Measurements from ENCODE around the gene MAMDC4. TPM values are rescaled to one million over a fixed set of nuclear protein-coding genes. Genes with fewer than 3 reads are reported as not detected.

Gene MAMDC4
- total RNA-seq, 1 donor from 2014 or later = 36.7 TPM

GRCh38 chr9:136901516-136902258, 49.5 kb downstream of the MAMDC4 start:
- peaks cover 20% of the 10 kb centered on the region for H3K36me3 Mint-ChIP-seq (ENCODE audit: insufficient read depth)
- DNase-seq (ENCODE audit: low spot score, unreplicated experiment) = no peak
- no peaks in the 10 kb centered on the region for H3K27me3 Mint-ChIP-seq
- peak overlapping the region; percentile 74 for H3K27ac Mint-ChIP-seq
- H3K4me1 Mint-ChIP-seq (ENCODE audit: low read depth) = no peaks in the 10 kb centered on the region
- no peak overlapping the region for H3K4me3 Mint-ChIP-seq (ENCODE audit: low read depth)
- TF ChIP-seq CTCF (IDR thresholded peaks at IDR 0.05; ENCODE audit: unreplicated experiment) = no peak
- H3K9me3 Mint-ChIP-seq (ENCODE audit: low read depth) = no peaks in the 10 kb centered on the region

- H3K27ac Mint-ChIP-seq = no peak overlapping the region
- peaks cover 20% of the 10 kb centered on the region for H3K36me3 Mint-ChIP-seq (ENCODE audit: insufficient read depth)
- no peak for DNase-seq (ENCODE audit: low spot score, unreplicated experiment)
- no peaks in the 10 kb centered on the region for H3K4me1 Mint-ChIP-seq (ENCODE audit: low read depth)
- H3K4me3 Mint-ChIP-seq (ENCODE audit: low read depth) = no peak overlapping the region
- H3K27me3 Mint-ChIP-seq = no peaks in the 10 kb centered on the region
- no peaks in the 10 kb centered on the region for H3K9me3 Mint-ChIP-seq (ENCODE audit: low read depth)
- no peak for TF ChIP-seq CTCF (IDR thresholded peaks at IDR 0.05; ENCODE audit: unreplicated experiment)
Measured at GRCh38 chr9:136902259-136902821, 50.2 kb downstream of the MAMDC4 start.

GRCh38 chr9:136903041-136903554, 51.0 kb downstream of the MAMDC4 start:
- H3K27ac Mint-ChIP-seq = no peak overlapping the region
- peaks cover 20% of the 10 kb centered on the region for H3K36me3 Mint-ChIP-seq (ENCODE audit: insufficient read depth)
- no peaks in the 10 kb centered on the region for H3K4me1 Mint-ChIP-seq (ENCODE audit: low read depth)
- no peak overlapping the region for H3K4me3 Mint-ChIP-seq (ENCODE audit: low read depth)
- H3K9me3 Mint-ChIP-seq (ENCODE audit: low read depth) = no peaks in the 10 kb centered on the region
- no peaks in the 10 kb centered on the region for H3K27me3 Mint-ChIP-seq
- no peak for TF ChIP-seq CTCF (IDR thresholded peaks at IDR 0.05; ENCODE audit: unreplicated experiment)
- DNase-seq (ENCODE audit: low spot score, unreplicated experiment) = no peak

- H3K4me3 Mint-ChIP-seq (ENCODE audit: low read depth) = no peak overlapping the region
- peaks cover 14% of the 10 kb centered on the region for H3K36me3 Mint-ChIP-seq (ENCODE audit: insufficient read depth)
- no peaks in the 10 kb centered on the region for H3K27me3 Mint-ChIP-seq
- no peaks in the 10 kb centered on the region for H3K4me1 Mint-ChIP-seq (ENCODE audit: low read depth)
- TF ChIP-seq CTCF (IDR thresholded peaks at IDR 0.05; ENCODE audit: unreplicated experiment) = no peak
- no peak for DNase-seq (ENCODE audit: low spot score, unreplicated experiment)
- H3K9me3 Mint-ChIP-seq (ENCODE audit: low read depth) = no peaks in the 10 kb centered on the region
- no peak overlapping the region for H3K27ac Mint-ChIP-seq
Measured at GRCh38 chr9:136906266-136906665, 54.1 kb downstream of the MAMDC4 start.

- peaks cover 13% of the 10 kb centered on the region for H3K36me3 Mint-ChIP-seq (ENCODE audit: insufficient read depth)
- no peaks in the 10 kb centered on the region for H3K9me3 Mint-ChIP-seq (ENCODE audit: low read depth)
- H3K4me3 Mint-ChIP-seq (ENCODE audit: low read depth) = no peak overlapping the region
- no peaks in the 10 kb centered on the region for H3K27me3 Mint-ChIP-seq
- no peak for DNase-seq (ENCODE audit: low spot score, unreplicated experiment)
- no peak overlapping the region for H3K27ac Mint-ChIP-seq
- H3K4me1 Mint-ChIP-seq (ENCODE audit: low read depth) = no peaks in the 10 kb centered on the region
- no peak for TF ChIP-seq CTCF (IDR thresholded peaks at IDR 0.05; ENCODE audit: unreplicated experiment)
Measured at GRCh38 chr9:136907011-136907914, 55.1 kb downstream of the MAMDC4 start.

Measured in progenitor cell of endocrine pancreas (in vitro differentiated cells).